ENCODE measurements around the gene FJX1.
"Not testable (repeated sequence)": the region's sequence is repeated elsewhere in the genome, so short reads cannot be mapped to it uniquely, and the experiment has no call there.

FJX1 gene

DNA sequence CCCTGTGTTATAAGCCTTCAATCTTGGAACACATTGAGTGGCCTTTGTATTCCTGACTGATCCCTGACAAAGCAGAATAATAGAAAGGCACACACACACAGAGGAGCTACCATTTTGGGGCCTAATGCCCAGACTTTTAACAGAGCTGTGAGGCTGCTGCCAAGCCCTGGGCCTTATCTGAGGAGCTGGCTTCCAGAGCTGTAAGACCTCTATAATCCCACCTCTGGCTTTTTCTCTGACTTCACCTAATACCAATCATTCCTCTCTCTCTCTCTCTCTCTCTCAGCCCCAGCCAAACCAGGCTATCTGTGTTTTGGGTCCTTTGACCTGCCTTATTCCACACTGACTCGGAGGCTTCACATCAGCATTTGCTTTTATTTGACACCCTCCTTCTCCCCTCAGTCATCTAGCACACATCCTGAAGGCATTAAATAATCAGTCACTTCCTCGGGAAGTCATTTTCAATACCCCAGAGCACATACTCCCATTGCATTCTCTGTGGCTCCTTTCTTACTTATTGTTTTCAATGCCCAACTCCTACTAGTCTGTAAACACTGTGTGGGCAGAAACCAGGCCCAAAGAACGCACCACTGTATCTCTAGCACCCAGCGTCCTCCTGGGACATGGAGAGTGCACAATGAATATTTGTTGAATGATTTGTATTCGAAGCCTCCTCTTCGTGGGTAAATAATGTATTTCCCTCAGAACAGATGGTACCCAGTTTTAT lies 23.1 kb downstream of the FJX1 start:
- Mint-ChIP-seq H3K9me3 (no peaks in the 10 kb centered on the region), H3K4me3 (no peak overlapping the region), H3K27ac (peak overlapping the region in 1 of 2 donors; percentile 60), H3K27me3 (no peaks in the 10 kb centered on the region), H3K4me1 (no peaks in the 10 kb centered on the region)
- no peak for DNase-seq
- ATAC-seq, result no peak

DNA sequence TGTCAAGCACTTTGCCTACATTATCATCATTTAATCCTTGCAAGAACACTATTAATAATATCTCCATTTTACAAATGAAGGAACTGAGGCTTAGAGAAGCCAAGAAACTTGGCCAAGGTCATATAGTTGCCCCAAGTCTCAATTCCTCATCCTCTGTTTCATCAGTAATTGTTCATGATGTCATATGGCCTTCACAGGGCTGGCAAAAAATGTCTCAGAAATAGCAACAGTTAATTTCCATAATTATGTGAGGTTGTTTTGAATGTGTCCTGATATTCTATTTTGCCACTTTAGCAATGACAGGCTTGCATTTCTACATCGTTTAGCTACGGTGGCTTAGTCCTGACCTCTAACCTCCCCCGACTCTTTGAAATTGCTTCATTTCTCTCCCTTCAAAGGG lies 23.7 kb downstream of the FJX1 start:
- no peak for ATAC-seq
- Mint-ChIP-seq H3K4me1 (no peaks in the 10 kb centered on the region), H3K27me3 (peaks cover 4% of the 10 kb centered on the region), H3K9me3 (no peaks in the 10 kb centered on the region), H3K4me3 (no peak overlapping the region), H3K27ac (no peak overlapping the region)
- DNase-seq, result no peak

DNA sequence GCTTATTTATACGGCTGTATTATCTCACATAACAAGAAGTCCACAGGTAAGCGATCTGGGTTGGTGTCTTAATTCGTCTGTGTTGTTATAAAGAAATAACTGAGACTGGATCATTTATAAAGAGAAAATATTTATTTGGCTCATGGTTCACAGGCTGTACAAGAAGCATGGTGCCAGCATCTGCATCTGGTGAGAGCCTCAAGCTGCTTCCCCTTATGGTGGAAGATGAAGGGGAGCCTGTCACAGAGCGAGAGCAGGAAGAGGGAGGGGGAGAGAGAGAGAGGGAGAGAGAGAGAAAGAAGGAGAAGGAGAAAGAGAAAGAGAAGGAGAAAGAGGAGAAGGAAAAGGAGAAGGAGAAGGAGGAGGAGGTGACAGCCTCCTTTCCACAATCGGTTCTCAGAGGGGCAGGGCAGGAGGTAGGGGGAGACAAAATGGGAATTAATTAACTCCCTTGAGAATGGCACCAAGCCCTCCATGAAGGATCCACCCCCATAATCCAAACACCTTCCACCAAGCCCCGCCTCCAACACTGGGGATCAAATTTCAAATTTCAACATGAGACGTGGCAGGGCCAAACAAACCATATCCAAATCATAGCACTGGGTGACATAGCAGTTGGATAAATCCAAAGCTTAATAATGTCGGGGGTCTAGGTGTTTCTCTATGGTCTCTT lies 29.3 kb downstream of the FJX1 start:
- H3K27ac Mint-ChIP-seq, result no peak overlapping the region
- H3K9me3 Mint-ChIP-seq, result no peaks in the 10 kb centered on the region
- H3K4me3 Mint-ChIP-seq, result no peak overlapping the region
- no peak for DNase-seq
- ATAC-seq, result no peak
- H3K4me1 Mint-ChIP-seq, result no peaks in the 10 kb centered on the region
- peaks cover 36% of the 10 kb centered on the region for H3K27me3 Mint-ChIP-seq

DNA sequence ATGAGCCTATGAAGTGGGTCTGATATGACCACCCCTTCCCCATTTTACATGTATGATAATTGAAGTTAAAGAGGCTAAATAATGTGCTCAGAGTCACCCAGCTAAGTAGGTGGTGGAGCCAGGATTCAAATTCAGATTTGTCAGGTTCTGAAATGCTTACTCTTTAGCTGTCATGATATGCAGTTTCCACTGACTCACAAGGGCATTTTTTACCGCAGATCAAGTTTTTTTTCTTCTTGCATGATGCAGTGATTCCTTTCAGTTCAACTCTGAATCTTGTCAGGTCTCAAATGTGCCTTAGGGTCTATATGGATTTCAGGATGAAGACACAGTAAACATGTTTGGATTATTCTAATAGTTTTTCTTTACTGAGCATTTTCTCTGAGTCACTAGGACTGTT lies 31.7 kb downstream of the FJX1 start:
- H3K9me3 Mint-ChIP-seq, result no peaks in the 10 kb centered on the region
- H3K4me3 Mint-ChIP-seq, result no peak overlapping the region
- no peak overlapping the region for H3K27ac Mint-ChIP-seq
- ATAC-seq (peak; percentile 46), DNase-seq (no peak)
- H3K27me3 Mint-ChIP-seq, result peaks cover 59% of the 10 kb centered on the region
- no peaks in the 10 kb centered on the region for H3K4me1 Mint-ChIP-seq

DNA sequence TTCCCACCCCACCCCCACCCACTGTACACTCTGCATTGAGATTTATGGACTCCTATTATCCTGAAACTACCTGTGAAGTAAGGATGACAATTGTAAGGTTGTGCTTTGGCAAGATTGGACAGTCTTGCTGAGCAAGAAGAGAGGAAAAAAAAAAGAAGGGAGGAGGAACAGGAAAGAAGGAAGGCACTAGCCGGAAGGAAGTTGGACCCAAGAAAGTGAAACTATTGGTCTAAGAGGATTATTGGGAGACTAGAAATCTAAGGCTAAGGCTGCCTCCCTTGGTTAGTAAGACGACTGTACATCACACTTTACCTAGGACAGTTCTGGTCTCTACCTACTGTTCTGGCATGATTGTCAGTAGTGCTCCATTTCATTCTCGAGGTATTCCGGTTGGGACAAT lies 32.2 kb downstream of the FJX1 start:
- Mint-ChIP-seq H3K4me1 (no peaks in the 10 kb centered on the region), H3K9me3 (no peaks in the 10 kb centered on the region), H3K27ac (no peak overlapping the region), H3K4me3 (no peak overlapping the region), H3K27me3 (peaks cover 64% of the 10 kb centered on the region)
- no peak for DNase-seq
- no peak for ATAC-seq

DNA sequence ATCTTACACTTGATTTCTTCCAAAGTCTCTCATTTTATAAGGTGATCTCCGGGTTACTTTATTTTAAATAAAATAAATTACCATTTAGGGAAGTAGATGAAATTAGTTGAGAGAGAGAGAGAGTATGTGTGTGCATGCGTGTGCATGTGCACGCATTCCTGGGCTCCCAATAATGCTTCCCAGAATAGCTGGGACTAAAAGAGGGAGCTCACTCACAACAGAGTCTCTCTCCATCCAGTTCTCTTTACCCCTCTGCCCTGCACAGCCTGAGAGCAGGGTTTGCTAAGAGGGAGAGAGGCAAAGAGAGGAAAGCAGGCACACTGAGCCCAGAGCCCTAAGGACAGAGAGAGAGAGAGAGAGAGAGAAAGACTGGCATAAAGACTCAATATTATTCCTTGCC lies 33.0 kb downstream of the FJX1 start:
- Mint-ChIP-seq H3K4me3 (no peak overlapping the region), H3K4me1 (no peaks in the 10 kb centered on the region), H3K27me3 (peaks cover 72% of the 10 kb centered on the region), H3K27ac (no peak overlapping the region), H3K9me3 (no peaks in the 10 kb centered on the region)
- ATAC-seq, result no peak
- DNase-seq, result no peak

DNA sequence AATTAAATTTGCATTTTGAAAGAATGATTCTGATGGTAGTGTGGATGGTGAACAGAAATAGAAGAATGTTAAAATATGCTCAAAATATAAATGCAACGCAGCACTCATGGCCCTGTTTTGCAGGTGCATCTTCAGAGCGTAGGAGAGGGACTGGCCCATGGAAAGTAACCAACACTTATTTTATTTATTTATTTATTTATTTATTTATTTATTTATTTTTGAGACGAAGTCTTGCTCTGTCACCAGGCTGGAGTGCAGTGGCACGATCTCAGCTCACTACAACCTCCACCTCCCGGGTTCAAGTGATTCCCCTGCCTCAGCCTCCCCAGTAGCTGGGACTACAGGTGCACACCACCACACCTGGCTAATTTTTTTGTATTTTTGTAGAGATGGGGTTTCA lies 34.5 kb downstream of the FJX1 start:
- not testable (repeated sequence) for ATAC-seq, DNase-seq, H3K4me1 Mint-ChIP-seq, H3K9me3 Mint-ChIP-seq, H3K27ac Mint-ChIP-seq, H3K4me3 Mint-ChIP-seq
- peaks cover 75% of the 10 kb centered on the region for H3K27me3 Mint-ChIP-seq

DNA sequence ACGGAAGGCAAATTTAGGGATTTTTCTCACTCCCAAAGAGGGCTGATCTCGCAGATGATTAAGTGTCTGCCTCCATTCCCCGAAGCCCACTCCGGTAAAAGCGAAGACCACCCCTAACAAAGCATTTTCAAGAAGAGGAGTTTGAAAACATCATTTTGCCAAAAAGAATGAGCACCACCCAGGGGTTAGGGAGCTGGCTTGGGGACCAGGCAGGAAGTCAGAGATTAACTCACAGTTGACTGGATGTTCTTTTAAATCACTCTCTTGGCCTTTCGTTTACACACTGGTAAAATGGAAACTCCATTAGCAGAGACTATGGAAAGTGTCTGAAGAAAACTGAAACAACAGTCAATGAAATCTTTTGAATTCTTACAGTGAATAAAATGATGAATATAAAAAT lies 36.5 kb downstream of the FJX1 start:
- no peak overlapping the region for H3K27ac Mint-ChIP-seq
- H3K4me3 Mint-ChIP-seq, result no peak overlapping the region
- no peak for ATAC-seq
- no peak for DNase-seq
- H3K4me1 Mint-ChIP-seq, result no peaks in the 10 kb centered on the region
- H3K9me3 Mint-ChIP-seq, result no peaks in the 10 kb centered on the region
- H3K27me3 Mint-ChIP-seq, result peaks cover 72% of the 10 kb centered on the region

DNA sequence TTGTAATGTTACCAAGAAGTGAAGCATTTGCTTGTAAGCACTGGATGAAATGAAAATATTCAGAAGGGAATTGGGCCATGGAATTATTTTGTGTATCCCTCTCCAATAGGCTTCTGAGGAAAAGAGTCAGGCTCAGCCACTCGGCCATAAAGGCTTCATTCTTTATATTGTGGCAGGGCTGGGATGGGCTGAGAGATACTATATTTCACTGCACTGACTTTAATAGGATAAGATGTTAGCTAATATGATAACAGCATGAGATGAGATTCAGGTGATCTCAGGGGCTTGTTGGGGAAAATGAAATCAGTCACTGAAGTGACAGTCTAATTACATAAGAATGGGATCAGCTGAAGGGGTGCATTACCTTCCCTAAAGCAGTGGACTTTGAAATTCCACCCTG lies 37.0 kb downstream of the FJX1 start:
- no peak for ATAC-seq
- no peak overlapping the region for H3K27ac Mint-ChIP-seq
- peaks cover 72% of the 10 kb centered on the region for H3K27me3 Mint-ChIP-seq
- no peaks in the 10 kb centered on the region for H3K9me3 Mint-ChIP-seq
- H3K4me3 Mint-ChIP-seq, result no peak overlapping the region
- no peak for DNase-seq
- H3K4me1 Mint-ChIP-seq, result no peaks in the 10 kb centered on the region

DNA sequence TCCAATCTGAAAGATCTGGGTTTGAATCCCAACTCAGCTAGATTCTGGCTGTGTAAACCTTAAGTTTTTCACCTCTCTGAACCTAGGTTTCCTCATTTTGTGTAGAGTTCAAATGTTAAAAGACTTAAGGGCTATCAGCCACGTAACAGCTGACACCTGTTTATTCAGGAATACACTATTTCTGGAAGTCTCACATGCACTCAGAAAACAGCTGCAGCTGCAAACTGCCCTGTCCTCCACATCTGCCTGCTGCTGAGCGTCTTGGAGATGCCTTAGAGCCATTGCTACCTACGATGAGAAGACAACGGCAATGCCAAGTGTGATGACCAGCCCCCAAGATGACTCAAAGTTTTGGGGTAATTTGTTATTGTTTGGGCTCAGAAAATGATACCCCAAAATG lies 37.6 kb downstream of the FJX1 start:
- H3K9me3 Mint-ChIP-seq, result no peaks in the 10 kb centered on the region
- no peak for ATAC-seq
- H3K4me3 Mint-ChIP-seq, result no peak overlapping the region
- DNase-seq, result no peak
- H3K27me3 Mint-ChIP-seq, result peaks cover 67% of the 10 kb centered on the region
- no peak overlapping the region for H3K27ac Mint-ChIP-seq
- H3K4me1 Mint-ChIP-seq, result no peaks in the 10 kb centered on the region

DNA sequence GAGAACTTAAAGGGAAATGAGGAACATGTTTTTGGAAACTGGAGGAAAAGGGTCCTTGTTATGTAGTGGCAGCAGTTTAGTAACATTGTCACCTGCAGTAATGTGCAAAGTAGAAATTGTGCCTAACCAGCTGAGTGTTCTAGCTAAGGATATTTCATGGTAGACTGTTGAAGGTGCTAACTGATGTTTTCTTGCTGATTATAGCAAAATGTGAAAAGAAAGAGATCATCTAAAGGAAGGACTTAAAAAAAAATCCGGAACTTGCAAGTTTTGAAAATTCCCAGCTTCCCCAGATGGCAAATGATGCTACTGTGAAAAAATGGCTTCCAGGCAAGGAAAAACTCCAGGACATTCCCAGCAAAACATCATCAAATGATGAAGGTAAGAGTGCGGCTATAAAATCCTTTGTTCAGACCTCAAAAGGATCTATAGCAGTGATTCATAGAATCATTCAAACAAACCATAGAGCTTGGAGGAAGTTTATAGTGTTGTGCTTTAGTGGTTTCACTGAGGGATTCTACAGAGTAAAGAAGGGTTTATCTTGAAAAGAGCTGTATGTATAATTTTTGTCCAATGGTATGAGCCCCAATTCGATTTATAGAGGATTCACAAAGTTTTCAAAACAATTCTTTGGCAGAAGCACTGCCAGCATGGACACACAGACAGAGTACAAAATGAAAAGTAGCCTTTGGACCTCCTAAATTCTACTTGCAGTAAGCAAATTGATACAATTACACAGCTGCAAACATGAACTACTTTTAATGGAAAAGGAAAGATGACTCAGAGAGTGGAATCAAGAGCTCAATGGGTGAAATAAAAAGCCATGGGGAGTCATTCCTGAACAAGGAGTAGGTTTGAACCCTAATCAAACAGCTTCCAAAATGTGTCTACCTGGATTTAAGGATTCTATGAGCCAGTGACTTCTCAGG lies 40.0 kb downstream of the FJX1 start:
- H3K4me1 Mint-ChIP-seq, result peaks cover 21% of the 10 kb centered on the region
- DNase-seq (no peak), ATAC-seq (no peak)
- H3K4me3 Mint-ChIP-seq, result no peak overlapping the region
- H3K27me3 Mint-ChIP-seq, result peaks cover 46% of the 10 kb centered on the region
- H3K27ac Mint-ChIP-seq, result no peak overlapping the region
- peaks cover 4 to 5% of the 10 kb centered on the region in 2 donors for H3K9me3 Mint-ChIP-seq

DNA sequence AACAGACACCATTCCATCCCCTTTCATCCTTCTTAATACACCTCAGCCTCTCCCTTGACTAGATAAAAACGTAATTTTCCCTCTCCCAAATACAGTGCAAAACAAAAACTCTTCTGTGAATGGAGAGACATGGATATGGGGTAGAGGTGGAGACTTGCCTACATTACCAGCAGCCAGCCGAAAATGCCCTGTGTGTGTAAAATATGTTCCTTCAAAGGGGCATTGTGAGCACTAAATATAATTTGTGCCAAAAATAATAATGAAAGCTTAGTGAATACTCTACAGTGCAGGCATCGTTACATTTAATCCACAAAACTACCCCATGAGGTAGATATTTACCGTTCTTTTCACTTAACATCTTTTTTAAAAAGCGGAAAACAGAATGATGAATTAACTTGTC lies 43.3 kb downstream of the FJX1 start:
- DNase-seq (no peak), ATAC-seq (no peak)
- Mint-ChIP-seq H3K27me3 (peaks cover 14% of the 10 kb centered on the region), H3K4me1 (peaks cover 50% of the 10 kb centered on the region), H3K9me3 (peaks cover 28 to 31% of the 10 kb centered on the region in 2 donors), H3K4me3 (peak overlapping the region; percentile 95 to 96), H3K27ac (peak overlapping the region in 1 of 2 donors; percentile 96)

DNA sequence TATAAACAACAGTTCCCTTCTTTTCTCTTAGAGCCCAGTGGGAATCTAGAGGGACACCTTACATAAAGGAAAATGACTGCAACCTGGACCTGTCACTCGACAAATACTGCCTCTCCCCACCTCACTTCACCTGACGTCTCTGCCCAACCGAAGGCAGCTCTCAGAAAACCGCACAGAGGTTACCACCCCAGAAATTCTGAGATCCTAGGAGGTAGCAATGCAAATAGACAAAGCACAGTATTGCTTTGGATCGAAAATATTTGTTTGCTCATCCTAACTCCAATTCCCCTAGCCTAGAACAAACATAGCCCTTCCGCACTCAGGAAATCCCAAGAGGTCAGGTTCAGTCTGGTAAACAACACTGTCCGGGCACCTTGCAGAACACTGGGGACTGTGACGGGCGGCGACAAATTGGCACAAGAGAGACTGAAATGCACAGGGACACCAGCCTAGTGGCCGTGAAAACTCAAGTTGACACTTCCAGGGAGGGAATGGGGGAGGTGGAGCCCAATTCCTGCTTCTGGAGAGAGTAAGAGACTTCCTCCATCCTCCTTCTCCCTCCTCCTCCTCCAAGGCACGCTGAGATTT lies 43.9 kb downstream of the FJX1 start:
- Mint-ChIP-seq H3K4me1 (peaks cover 50% of the 10 kb centered on the region), H3K4me3 (peak overlapping the region; percentile 95 to 96), H3K27ac (peak overlapping the region; percentile 96 to 98), H3K27me3 (peaks cover 8% of the 10 kb centered on the region), H3K9me3 (peaks cover 28 to 31% of the 10 kb centered on the region in 2 donors)
- ATAC-seq, result peak; percentile 43
- DNase-seq, result peak in 1 of 2 donors; percentile 26

DNA sequence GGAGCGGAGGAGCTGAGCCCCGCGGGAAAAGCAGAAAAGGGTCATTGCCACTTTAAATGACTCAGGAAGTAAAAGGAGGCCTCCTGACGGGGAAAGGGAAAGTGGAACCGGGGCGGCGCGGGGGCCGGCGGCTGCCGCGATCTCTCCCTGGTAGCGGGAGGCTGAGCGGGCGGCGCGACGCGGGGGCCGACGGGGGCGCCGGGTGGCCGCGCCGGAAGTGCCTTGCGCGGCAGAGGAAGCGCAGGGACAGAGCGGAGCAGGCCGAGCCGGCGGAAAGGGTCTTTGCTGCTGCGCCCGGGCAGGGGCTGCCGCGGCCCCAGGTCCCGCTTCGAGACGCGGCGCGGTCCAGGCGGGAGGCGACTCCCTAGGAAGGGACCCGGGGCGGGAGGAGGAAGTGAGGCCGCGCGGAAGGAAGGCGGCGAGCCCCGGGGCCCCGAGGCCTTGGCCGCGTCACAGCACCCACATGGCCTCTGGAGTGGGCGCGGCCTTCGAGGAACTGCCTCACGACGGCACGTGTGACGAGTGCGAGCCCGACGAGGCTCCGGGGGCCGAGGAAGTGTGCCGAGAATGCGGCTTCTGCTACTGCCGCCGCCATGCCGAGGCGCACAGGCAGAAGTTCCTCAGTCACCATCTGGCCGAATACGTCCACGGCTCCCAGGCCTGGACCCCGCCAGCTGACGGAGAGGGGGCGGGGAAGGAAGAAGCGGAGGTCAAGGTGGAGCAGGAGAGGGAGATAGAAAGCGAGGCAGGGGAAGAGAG lies 44.6 kb downstream of the FJX1 start, which contains the start of gene TRIM44:
Gene TRIM44 (plus strand): TSS at position 127 of the 759 bp plus-strand sequence. CDS start 337 bp downstream, at position 464.
- H3K4me1 Mint-ChIP-seq, result peaks cover 50% of the 10 kb centered on the region
- peak; percentile 86 to 88 for DNase-seq
- peaks cover 28 to 32% of the 10 kb centered on the region in 2 donors for H3K9me3 Mint-ChIP-seq
- H3K27ac Mint-ChIP-seq, result peak within 1 kb of the TSS; percentile 96 to 98
- ATAC-seq, result peak; percentile 92
- H3K27me3 Mint-ChIP-seq, result peaks cover 2% of the 10 kb centered on the region
- peak within 1 kb of the TSS; percentile 95 to 96 for H3K4me3 Mint-ChIP-seq

DNA sequence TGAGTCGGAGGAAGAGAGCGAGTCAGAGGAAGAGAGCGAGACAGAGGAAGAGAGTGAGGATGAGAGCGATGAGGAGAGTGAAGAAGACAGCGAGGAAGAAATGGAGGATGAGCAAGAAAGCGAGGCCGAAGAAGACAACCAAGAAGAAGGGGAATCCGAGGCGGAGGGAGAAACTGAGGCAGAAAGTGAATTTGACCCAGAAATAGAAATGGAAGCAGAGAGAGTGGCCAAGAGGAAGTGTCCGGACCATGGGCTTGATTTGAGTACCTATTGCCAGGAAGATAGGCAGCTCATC lies 45.1 kb downstream of the FJX1 start:
- Mint-ChIP-seq H3K27me3 (no peaks in the 10 kb centered on the region), H3K9me3 (peaks cover 28 to 37% of the 10 kb centered on the region in 2 donors), H3K4me1 (peaks cover 50% of the 10 kb centered on the region), H3K27ac (peak overlapping the region; percentile 96 to 98), H3K4me3 (peak overlapping the region; percentile 95 to 96)
- DNase-seq (no peak), ATAC-seq (no peak)

Measured in stimulated activated naive CD8-positive, alpha-beta T cell treated with anti-CD3 and anti-CD28 coated beads, Interleukin-15, amount 100 ng/mL, for 72 hours (primary cell).